Left renal cortex interstitium (tissue), 4 donors: ENCODE data around the gene TEAD4. TPM values are rescaled to one million over a fixed set of nuclear protein-coding genes. Genes with fewer than 3 reads are reported as not detected.

Experiments used
- DNase-seq, 4 donors: peaks; one replicate each; pipeline ENCODE4 v3.0.0-alpha.2; 2013; ENCODE audit warnings: low read depth in 4 of 4, low spot score in 2 of 4, missing footprints in 1 of 4
- polyA plus RNA-seq, 4 donors: library from polyadenylated mRNA; unstranded; fragments of 120-200 nt; gene quantifications; one replicate each; pipeline ENCODE4 v1.2.1, GENCODE V29; 2013; ENCODE audit not compliant: insufficient read length in 4 of 4

TEAD4 gene
- polyA plus RNA-seq, 4 donors: 17.9 to 22.9 (median 21.5) TPM

DNA sequence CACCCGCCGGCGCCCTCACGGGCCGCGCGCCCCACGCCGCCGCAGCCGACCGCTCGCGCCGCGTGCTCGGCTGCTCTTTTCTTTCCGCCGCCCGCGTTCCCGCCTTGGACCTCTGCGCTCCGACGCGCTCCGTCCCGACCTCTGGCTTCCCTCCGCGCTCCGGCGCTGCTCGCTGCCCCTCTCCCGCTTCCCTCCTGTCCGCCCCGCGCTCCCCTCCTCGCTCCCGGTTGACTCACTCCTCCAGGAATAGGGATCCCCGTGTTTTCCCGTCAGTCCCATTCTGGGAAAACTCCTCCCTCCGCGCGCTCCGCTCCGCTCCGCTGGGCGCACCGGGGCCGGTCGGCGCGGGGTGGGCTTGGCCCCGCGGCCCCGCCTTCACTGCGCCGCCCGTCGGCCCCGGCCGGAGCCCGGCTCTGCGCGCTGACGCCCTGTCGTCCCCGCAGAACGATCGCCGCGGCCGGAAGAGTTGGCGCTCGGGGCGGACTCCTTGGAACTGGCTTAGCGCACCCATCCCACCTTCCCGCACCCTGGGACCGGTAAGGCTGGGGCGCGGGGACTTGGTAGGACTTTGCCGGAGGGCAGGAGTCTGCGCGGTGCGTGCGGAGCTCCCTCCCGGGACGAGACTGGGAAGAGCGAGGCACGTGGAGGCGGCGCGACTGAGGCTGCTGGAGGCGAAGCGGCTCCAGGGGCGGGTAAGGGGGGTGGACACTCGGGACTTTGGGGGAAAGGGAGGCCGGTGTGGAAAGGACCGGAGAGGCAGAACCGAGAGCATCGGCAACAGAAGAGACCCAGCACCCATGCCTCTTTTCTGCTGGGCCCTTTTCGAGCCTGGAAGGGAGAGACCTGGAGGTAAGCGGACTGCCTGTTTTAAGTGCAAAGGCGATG is 550 bp downstream of the TEAD4 start:
- no peak for DNase-seq

DNA sequence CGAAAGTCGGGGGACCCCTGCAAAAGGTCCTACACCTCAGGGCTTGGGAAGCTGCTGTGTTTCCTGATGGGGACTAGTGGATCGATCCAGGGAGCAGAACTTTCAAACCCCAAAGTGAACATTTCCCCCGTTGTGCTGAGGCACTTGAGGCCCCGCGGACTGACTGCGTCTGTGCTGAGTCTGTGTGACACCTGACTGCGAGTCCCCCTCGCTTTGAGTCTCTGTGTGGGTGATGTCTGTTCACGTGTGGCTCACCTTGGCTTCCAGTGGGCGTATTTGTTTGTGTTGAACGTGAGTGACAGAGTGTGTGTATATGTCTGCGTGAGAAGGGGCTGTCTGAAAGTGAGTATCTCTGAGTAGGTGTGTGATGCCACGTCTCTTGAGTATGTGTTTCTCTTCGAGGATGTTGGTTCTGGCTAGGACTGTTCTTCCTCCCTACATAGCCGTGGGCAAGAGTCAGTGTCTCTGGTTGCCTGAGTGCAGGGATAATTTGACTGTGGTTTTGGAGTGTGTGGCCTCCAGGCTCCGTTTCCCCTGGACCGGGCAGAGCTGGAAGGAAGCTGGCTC is 1.3 kb downstream of the TEAD4 start:
- no peak for DNase-seq

DNA sequence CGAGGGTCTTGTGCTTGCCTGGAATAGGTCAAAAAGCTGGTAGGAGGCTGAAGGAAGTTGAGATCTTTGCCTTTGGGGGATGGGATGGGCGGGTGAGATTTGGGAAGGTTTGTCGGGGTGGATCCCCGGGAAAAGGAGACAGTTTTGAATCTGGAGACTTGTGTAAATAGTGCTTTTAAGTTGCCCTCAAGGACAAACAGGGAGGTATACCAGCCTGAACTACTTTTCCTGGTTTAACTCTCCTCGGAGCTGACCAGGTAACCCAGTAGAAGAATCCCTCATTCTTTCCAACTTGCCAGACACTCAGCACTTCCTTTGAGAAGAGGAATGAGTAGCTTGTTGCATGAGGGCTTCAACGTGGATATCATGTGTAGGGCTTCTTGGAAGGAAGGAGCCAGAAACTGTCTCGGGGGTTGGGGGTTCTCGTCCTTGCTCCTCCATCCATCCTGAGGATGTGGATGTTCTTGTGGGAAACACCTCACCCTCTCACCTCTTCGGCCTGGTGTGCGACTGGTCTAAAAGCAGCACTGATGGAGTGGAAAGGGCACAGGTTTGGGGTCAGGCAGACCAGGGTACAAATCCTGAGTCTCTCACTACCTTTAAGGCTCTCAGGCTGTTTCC is 1.9 kb downstream of the TEAD4 start:
- DNase-seq: no peak

DNA sequence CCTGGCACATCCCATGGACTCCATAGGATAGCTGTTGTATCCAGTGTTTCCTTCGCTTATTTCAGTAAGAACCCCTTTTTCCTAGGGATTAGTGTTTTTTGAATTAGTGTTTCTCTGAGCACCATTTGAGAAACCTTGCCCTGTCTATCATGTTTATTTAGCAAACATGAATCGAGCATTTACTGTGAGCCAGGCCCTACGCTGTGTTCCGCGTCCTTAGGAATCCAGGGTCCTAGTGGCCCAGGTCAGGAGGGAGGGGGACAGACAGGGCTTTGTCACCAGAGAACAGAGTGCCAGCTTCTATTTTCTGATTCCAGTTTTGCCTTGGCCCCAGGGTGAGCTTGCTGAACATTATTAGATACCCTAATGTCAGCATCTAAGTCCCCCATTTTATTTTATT is 2.5 kb downstream of the TEAD4 start:
- no peak for DNase-seq

DNA sequence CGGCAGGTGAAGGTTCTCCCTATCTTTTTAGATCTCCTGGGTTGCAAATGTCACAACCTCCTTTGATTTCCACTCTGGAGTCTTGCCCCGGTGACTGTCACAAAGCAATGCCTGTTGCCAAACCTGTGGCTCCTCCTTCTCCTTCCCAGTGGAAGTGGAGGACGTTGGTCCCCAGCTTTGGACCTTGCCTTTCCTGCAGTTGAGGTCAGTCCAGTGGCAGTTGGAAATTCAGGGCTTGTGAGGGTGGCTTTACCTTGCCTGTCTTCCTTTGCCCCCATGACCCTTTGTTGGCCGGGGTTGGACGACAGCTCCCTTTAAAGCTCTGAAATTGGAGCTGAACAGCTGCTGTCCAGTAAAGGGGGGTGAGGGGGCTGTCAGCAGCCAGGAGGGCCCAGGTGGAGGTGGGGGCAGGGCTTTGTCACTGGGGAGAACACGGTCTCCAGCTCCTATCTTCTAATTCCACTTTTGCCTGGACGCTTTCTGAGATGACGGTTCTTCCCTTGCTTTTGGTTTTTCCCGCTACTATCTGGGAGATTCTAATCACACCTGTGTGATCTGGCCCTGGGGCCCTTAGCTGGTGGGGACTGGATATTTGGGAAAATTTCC is 4.1 kb downstream of the TEAD4 start:
- DNase-seq: no peak

DNA sequence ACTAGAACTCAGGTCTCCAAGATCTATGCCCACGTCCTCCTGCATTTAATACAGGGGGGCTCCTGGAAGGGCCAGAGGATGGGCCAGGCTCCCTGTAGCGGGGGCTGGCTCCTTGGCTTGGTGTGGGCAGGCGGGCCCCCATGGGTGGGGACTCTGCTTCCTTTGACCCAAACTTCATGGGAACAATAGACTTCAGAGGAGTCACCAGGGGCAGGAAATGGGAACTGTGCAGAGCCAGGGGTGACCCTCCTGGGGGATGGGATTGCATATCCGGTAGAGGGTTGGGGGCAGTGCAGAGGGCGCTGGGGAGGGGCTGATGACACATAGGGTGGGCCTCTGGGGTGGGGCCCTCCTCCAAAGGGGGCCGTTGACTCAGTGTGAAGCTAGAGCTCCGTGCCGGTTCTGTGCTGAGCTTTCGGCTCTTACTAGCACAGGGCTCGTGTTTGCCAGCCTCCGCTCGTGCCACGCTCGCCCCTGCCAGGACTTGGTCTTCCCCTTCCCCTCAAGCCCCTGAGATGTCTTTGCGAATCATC is 4.6 kb downstream of the TEAD4 start:
- no peak for DNase-seq

DNA sequence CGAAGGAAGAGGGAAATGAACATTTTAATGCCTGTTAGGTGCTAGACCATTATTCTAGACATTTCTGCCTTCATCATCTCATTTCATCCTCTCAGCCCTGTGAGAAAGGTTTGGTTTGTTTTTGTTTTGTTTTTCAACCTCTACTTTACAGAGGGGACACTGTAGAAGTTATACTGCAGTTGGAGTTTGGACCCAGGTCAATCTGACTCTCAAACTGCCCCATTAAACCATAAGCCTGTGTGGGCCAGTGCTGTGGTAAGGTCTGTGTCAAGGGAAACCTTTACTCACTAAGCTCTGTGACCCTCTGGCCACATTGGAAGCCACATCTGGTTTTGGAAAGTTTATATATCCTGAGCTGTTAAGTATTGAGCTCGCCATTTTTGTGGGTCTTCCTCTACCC is 8.5 kb downstream of the TEAD4 start:
- no peak for DNase-seq

DNA sequence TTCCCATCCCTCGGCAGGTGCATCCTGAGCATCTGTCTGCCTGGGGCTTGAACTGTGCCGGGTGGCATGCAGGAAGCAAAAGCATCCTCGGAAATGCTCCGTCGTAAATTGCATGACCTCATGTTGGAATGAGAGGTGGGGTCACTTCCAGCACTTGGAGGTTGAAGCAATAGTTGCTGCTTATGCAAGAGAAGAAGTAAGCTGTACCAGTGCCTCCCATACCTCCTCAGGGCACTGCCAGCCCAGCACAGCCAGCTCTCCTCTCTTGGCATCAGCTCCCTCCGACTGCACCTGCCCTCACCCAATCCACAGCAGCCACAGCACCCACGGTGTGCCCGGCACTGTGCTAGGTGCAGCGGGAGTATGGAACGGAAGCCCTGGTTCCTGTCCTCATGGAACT is 11.5 kb downstream of the TEAD4 start:
- DNase-seq: no peak

DNA sequence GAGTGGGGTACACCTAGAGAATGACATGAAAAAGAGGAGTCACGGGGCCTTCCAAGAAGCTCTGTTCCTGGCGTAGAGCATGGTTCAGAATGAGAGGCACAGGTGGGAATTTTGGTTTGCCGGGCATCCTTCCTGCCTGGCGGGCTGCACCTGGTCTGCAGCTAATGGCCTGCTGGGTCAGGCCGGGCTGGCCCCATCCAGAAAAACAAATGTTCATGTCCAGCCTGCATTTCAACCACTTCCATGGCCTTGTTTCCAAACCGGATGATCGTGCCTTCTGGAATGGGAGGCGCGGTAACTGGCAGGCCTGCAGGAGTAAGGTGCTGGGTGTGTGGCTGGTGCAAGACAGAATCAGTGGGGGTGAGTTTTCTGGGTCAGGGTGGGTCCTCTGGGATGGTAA is 14.4 kb downstream of the TEAD4 start:
- DNase-seq: no peak

DNA sequence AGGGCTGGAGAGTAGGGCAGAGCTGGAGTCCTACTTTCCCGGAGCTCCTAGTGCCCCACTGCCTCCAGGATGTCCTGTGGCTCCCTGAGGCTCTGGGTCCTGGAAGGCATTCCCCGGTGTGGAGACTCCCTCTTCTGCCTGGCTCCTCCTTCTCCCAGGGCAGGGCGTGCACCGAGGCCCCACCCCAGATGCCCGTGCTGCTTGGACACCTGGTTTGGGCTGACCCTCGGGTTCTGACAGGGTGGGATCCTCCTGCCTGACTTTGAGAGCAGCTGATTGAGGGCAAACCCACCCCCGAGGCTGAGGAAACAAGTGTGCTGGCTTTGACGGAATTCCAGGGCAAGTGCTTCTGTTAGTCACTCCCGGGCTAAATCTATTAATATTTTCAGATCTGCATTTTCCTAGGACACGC is 15.4 kb downstream of the TEAD4 start:
- no peak for DNase-seq

DNA sequence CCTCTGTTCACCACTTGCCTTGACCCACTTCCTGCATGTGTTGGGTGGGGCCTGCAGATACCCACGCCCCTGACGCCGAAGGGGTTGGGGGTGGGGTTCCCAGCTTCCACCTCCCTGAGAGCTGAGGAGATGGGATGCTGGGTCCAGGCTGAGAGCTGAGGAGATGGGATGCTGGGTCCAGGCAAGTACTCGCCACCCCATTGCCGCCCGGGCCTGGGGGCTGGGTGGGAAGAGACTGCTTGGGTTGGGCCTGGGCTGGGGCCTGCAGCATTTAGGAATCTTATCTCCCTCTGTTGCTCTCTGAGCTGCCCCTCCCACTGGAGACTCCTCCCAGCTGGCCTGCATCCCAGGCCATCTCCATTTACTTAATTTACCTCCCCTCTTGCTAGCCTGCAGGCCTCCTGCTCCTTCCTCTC is 17.4 kb downstream of the TEAD4 start:
- no peak for DNase-seq

DNA sequence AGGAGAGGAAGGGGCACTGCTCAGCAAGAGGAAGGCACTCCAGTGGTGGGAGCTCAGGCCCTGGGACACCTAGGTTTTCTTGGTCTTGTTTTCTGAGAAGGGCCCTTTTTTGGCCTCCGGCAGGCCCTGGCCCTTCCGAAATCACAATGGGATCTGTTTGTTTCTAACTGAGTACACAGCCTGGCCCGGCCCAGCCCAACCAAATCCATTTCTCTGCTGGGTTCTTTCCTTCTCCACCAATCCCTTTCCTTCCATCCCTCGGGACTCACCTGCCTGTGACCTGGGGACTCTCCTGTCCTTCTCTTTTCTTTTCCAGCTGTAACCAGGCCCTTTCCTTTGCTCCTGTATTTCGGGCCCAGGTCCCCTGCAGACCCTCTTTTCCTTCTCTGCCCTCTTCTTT is 18.6 kb downstream of the TEAD4 start:
- DNase-seq: no peak

DNA sequence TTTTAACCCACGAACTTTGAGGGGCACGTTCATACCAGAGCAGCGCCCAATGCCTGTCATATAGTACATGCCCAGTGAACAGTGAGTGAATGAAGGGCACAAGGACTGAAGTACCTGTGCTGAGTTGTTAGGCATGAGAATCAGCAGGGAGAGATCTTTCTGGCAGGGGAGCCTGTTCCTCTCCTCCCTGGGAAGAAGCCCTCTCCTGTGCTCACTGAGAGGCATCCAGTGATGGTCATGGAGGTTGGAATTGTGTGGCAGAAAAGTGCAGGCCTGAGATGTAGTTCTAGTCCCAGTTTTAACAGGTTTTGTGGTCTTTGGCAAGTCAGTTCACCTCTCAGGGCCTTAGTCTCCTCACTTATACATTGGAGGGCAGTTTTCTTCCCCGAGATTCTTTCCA is 20.6 kb downstream of the TEAD4 start:
- DNase-seq: no peak

DNA sequence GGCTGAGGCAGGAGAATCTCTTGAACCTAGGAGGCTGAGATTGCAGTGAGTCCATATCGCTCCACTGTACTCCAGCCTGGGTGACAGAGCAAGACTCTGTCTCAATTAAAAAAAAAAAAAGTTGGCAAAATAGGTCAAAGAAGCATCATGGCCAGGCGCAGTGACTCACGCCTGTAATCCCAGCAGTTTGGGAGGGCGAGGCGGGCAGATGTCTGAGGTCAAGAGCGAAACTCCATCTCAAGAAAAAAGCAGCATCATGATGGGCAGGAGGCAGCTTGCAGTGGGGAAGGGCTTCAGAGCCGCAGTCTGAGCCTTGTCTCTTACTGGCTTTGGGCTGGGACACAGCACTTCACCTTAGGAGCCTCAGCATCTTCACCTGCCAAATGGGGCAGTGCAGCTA is 21.4 kb downstream of the TEAD4 start:
- DNase-seq: no peak

DNA sequence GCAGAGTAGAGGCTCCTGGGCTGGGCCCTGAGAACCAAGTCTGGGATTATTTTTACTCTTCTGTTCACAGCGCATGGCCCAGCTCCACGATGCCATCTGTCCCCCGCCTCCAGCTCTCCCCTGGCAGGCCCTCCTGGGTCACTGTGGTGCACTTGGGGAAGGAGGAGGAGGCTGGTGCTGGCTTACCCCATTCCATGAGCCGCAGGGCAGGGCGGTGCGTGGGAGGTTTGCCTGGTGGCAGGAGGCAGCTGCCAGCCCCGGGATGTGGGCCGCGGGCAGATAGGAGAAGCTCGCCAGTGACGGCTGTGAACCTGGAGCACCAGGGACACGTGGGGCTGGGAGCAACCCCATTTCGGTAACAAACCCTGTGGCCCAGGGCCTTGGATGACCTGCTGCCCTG is 23.2 kb downstream of the TEAD4 start:
- no peak for DNase-seq

DNA sequence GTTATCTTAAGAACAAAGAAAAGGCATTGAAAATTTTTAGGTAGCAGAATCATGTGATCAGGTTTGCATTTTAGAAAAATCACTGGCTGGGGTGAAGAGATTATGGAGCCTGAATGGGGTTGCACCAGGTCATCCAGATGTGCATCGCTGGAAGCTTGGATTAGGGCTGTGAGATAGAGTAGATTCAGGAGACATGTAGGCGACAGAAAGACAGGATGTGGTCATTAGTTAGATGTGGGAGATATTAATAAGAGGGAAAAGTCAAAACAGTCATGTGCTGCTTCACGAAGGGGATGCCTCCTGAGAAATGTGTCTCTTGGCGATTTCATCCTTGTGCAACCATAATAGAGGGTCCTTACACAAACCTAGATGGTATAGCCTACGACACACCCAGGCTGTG is 25.1 kb downstream of the TEAD4 start:
- no peak for DNase-seq

DNA sequence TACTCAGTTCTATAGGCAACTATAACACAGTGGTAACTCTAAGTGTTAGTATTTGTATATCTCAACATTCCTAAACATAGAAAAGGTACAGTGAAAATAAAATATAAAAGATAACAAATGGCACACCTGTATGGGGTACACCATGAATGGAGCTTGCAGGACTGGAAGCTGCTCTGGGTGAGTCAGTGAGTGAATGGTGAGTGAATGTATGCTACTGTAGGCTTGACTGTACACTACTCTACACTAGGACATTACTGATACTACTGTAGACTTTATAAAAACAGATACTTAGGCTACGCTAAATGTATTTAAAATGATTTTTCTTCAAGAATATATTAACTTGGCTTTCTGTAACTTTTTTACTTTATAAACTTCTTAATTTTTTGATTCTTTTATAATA is 25.5 kb downstream of the TEAD4 start:
- no peak for DNase-seq

DNA sequence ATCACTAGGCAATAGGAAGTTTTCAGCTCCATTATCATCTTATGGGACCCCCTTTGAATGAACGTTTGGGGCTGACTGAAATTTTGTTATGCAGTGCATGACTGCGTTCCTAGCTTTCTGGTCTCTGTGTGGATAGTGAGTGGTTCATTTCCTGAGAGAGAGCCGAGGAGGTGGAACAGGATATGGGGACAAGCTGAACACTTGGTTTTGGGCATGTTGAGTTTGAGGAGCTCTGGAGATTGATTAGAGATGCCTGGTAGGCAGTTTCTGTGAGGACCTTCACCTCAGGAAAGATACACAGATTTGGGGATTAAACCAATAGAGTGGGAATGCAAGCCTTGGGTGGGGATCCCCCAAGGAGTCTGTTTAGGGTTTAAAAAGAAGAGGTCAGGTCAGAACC is 27.7 kb downstream of the TEAD4 start:
- no peak for DNase-seq

DNA sequence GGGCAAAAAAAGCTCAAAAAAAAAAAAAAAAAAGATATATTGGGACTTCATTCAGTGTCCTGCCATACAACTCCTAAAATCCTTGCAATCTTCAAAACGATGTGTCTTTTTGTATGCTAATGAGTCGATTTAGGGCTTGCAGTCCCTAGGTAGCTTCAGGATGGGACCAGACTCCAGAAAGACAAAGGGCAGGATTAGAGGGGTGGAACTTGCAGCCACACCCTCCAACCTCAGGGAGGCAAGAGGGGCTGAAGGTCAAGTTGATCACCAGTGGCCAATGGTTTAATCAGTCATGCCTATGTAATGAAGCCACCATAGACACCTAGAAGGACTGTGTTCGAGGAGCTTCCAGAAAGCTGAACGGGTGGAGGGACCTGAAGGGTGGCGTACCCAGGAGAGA is 29.3 kb downstream of the TEAD4 start:
- DNase-seq: no peak

DNA sequence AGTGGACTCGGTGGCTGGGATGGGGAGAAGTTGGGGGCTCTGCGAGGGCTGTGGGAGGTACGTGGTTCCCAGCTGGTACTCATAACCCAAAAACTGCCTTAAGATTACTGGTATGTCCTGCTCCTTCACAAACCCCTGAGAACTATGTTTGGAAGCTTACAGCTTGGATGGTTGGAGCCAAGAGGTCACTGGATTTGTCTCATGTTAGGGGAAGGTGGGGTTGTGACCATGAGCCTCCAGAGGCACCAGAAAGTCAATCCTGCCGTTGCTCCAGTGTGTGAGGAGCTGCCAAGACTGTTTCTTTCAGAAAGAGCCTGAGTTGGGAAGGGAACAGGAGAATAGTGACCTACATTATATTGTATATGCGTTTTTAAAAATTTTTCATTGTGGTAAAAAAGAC is 33.5 kb downstream of the TEAD4 start:
- DNase-seq: no peak

DNA sequence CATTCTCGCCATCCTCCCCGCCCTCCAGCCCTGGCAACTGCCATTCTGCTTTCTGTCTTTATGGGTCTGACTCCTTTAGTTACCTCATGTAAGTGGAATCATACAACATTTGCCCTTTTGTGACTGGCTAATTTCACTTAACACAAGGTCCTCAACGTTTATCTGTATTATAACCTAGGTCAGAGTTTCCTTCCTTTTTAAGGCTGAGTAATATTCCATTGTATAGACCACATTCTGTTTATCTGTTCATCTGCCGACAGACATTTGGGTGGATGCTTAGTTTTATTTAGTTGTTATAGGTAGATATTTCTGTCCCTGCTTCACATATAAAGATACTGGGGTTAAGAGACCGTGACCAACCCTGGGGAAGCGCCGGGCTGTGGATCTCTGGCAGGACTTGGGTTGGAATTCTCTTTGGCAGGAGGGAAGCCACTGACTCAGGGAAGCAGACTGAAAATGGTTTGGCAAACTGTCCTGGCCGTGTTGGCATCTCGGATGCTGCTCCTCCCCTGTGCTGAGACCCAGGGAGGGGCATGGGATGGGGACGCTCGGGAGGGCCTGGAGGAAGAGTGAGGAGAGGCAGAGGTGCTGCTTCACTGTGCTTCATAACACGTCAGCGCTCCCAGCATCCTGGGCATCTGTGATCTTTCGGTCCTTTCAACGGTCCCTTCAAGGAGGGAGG is 38.9 kb downstream of the TEAD4 start:
- DNase-seq: no peak
